GM21360 (cell line): ENCODE measurements around the gene PNPLA1.
"Not testable (repeated sequence)": the region's sequence is repeated elsewhere in the genome, so short reads cannot be mapped to it uniquely, and the experiment has no call there.

Source experiments
- ATAC-seq: cut with Tn5 transposase; IDR thresholded peaks from one replicate; pipeline ENCODE4 v1.9.1; 2021; ENCODE audit warnings: mild to moderate bottlenecking, moderate library complexity; ENCODE audit not compliant: unreplicated experiment

Gene PNPLA1

DNA sequence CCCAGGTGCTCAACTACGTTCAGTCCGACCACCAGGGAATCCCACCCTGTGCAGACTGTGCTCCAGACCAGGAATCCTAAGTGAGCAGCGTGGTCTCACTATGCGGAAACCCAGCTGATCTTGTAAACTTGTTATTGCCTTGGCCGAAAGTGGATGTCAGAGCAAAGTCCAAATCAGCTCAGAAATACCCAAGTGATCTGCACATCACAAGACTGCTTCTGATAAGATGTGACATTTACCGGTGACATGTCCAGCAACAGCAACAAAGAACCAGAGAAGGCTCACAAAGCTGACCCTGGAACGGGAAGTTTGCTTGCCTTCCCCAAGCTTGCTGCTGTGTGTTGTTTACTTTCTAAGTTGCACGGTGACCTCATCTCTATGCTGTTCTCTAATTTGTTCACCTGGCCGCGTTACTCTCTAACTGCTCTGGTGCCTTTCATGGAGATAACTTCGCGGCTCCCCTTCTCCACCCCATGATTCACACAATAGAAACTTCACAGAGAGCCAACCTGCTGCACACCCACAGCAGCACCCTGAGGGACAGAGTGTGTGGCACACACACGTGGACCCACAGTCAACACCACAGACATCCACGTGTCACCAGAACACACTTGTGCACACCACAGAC lies 65.1 kb downstream of the PNPLA1 start:
- ATAC-seq, result no peak

DNA sequence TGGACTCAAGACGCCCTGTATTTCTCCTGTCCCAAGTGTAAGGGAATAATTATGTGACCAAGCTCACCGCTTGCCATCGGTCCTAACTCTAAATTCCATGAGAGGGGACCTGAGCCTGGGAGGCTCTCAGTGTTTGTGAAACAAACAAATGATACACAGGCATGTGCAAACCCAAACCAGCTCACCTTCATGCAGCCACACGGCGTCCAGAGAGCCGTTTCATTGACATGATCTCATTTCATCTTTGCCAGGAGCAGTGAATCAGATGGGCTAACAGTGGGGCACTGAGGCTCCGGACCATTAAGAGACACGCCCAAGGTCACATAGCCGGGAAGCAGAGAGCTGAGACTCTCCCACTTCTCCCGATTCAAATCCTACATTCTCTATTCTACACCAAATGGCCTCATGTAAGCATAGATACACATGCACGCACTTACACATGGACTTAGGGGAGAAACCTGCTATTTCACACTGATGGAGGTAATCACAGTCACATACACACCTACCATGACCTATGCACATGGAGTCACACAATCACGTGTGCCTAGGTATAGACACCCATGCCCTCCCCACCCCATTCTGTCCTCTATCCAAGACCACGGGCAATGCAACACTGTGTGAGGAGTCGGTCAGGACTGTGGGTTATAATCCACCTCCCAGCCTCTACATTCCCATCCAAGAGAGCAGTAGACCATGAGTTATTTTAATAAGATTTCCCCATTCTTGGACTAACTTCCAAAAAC lies 65.8 kb downstream of the PNPLA1 start:
- no peak for ATAC-seq

DNA sequence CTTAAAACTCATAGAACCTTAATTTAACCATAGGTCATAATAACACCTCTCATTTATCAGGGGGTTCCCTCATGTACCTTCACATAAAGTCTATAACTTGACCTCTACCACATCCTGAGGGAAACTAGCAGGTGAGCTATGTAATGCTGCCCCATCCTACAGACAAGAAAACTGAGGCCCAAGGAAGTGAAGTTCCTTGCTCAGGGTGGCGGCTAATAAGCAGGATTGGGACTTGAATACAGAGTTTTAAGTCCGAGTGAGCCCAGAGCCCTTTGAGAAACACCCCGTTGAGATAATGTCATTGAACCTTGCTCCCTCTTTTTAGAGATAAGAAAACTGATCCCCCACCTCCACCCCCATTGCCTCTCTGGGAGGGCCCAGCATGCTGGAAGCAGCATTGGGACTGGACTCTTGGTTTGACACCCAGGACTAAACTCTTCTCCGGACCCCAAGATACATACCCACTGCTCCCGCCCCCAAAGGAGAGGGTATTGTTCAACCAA lies 66.4 kb downstream of the PNPLA1 start:
- no peak for ATAC-seq

DNA sequence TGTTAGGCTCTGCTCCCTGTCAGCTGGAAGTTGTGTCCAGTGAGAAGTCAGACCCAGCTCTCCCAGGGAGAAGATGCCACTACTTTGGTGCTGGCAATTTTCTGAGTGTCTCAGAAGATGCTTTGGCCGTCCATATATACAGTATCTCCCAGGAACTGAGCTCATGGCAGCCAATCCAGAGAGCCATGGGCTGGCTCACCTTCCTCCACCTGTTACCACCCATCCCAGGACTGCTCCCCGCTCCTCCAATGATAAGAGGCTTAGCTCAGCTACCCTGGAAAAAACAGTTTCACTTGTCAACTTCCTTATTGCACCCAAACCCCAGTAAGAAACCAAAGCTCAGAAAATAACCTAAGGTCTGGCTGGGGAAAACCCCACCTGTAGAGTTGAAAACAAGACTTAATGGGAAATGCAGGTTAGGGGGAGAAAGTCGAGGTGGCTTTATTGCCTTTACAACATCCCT lies 67.0 kb downstream of the PNPLA1 start, which contains the start of gene BNIP5:
BNIP5 (minus strand) TSS at position 110 of the 463 bp plus-strand sequence. CDS start 6,198 bp downstream, outside the sequence.
- ATAC-seq, result no peak

DNA sequence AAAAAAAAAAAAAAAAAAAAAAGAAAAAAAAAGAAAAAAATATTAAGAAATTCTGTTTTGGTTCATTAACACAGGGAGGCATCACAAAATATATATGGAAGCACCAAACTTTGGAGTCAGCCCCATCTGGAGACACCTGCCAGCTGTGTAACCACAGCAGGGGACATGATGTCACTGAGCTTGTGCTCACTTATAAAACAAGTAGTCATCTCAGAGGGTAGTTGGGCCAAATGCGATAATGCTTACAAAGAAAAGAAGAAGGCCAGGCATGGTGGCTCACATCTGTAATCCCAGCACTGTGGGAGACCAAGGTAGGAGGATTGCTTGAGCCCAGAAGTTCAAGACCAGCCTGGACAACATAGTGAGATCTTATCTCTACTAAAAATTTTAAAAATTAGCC lies 68.0 kb downstream of the PNPLA1 start:
- ATAC-seq, result no peak

DNA sequence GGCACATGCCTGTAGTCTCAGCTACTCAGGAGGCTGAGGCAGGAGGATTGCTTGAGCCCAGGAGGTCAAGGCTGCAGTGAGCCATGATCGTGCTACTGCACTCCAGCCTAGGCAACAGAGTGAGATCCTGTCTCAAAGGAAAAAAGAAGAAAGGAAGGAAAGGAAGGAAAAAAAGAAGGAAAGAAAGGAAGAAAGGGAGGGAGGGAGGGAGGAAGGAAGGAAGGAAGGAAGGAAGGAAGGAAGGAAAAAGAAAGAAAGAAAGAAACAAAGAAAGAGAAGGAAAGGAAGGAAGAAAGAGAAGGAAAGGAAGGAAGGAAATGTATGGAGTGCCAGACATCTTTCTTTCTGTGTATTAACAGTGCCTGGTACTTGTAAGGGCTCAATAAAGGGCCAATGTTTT lies 68.4 kb downstream of the PNPLA1 start:
- ATAC-seq, result not testable (repeated sequence)

DNA sequence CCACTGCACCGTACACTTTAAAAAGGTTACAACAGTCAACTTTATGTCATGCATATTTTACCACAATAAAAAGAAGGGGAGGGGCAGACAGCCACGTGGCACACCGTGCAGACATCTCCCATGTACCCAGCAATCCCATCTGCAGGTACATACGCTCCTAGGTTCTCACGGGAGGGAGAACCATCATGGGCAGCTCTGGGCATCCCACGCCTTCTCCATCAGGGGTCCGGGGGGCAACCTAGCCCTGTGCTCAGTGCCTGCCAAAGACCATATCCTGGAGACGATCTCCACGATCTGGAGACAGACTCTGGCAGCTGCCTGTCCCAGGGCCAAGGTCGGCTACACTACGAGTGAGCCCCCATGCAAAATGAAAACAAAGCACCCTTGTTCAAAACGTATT lies 69.3 kb downstream of the PNPLA1 start:
- no peak for ATAC-seq

DNA sequence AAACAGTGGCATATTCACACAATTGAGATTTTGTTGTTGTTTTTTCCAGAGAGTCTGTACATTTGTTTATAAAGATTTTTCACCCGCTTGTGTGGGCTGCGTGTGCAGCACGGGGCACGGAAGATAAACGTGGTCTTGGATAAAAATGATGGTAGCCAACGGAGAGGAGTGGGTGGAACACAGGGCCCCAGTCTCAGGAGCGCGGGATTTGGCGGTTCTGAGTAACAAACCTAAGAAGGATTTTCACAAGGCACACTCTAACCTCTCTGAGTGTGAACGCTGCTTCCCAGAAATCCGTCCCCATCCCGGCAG lies 70.4 kb downstream of the PNPLA1 start:
- ATAC-seq, result no peak

DNA sequence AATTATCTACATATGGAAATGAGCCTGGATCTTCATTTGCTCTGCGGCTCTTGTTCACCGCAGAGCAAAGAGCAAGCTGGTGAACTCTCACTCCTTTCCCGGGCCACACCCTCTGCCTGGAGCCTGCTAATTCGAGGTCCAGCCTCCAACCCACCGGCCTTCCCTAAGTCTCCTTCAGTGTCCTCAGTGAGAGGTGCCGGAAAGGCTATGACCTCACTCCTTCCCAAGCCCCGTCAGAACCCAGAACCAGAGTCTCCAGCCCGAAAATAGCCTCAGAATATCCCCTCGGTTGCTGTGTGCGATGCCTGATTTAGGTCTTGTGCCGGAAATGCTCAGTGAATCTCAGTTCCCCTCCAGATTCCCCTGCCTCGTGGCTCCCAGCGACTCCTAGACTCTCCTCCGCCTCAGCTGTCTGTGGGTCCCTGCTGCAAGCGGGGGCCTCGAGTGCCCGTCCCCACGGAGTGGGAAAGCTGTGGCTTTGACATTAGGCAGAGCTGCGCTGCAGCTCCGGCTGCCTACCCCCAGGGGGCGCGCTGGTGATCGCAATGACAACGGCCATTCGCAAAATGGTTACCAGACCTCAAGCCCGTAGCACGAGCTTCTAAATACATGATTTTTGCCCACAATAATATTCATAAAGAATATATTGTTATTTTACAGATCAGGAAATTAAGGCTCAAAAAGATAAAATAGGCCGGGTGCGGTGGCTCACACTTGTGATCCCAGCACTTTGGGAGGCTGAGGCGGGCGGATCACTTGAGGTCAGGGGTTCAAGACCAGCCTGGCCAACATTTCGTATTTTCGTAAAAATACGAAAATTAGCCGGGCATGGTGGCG lies 71.0 kb downstream of the PNPLA1 start:
- peak; percentile 48 for ATAC-seq

DNA sequence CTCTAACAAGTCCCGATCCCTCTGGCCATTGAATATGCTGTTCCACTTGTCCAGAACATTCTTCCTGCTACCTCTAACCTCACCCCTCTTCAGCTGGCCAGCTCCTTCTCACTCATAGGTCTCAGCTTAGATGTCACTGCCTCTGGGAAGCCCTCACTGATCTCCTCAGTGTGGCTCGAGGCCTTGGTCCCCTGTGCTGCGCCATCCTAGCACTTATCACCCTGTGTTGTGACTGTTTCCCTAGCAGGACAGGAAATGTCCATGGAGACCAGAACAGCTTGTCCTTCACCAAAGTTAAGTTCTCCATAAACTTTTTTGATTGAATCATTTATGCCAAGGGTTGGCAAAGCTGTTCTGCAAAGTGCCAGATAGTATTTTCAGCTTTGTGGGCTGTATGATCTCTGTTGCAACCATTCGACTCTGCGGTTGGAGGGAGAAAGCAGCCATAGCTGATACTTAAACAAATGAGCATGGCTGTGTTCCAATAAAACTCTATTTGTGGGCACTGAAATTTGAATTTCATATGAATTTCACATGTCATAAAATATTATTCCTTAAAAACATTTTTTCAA lies 73.3 kb downstream of the PNPLA1 start:
- no peak for ATAC-seq

DNA sequence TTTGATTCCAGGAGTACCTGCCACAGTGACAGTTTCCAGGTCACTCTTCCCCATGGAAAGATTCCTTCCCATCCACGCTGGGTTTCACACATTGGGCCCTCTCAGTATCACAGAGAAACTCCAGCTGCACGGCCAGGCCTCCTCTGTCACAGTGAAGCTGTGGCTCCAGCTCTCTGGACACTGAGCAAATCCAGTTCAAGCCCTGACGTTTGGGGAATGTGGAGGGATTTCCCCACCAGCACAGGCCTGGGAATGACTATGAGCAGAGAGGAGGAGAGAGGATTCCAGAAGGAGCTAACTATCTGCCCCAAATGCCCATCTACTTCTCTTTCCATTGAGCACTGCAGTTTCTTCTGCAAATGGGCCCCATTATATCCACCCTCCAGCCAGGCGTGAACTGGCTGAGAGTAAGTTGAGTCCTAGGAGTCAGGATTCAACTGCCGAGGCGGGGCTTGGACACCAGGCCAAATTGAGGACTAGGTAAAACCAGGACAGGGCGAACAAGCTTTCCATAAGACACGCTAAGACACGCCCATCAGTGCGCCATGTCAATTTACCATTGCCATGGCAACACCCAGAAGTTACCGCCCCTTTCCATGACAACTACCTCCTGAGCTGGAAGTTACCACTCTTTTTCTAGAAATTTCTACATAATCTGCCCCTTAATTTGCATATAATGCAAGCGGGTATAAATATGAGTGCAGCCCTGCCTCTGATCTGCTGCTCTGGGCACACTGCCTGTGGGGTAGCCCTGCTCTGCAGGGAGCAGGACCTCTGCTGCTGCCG lies 76.0 kb downstream of the PNPLA1 start:
- no peak for ATAC-seq

DNA sequence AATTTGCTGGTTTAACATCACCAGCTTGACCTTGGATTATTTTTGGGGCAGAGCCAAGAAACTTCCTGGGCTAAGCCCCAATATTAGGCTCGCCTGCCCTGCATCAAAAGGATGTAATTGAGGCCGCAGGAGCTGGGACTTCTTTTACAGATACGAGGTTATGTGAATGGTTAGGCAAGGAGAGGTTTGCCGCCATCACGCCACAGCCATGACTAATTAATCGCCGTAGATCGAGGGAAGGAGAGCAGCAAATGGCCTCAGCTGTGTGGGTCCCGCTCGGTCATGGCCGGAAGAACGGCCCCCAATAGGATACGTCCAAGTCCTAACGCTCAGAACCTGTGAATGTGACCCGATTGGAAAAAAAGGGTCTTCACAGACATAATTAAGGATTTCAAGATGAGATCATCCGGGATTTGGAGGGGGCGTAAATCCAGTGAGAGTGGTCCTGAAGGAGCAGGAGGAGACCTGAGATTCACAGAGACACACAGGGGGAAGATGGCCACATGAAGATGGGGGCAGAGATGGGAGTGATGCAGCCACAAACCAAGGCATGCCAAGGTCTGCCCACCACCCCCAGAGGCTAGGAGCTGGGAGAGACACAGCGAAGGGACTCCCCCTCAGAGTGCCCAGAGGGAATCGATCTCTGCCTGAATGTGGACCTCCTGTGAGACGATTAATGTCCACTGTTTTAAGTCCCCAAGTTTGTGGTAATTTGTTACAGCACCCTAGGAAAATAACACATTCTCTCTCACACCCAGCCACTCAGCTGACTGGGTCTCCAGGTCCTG lies 76.8 kb downstream of the PNPLA1 start:
- no peak for ATAC-seq

DNA sequence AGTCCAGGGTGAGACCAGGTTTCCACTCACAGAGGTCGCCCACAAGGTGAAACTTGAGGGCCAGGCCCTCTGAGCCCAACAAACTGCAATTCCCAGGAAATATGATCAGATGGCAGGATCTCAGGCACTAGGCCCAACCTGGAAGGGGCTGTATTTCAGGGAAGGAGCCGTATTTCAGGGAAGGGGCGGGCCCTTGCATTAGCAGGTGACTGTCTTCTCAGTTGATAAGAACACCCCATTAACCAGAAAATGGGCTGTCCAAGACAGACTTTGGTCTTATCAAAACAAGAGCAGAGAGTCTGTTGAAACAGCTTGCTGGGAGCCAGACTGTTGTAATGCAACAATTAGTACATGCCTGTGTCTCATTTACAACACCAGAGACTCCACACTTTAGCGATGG lies 77.8 kb downstream of the PNPLA1 start:
- ATAC-seq, result no peak

DNA sequence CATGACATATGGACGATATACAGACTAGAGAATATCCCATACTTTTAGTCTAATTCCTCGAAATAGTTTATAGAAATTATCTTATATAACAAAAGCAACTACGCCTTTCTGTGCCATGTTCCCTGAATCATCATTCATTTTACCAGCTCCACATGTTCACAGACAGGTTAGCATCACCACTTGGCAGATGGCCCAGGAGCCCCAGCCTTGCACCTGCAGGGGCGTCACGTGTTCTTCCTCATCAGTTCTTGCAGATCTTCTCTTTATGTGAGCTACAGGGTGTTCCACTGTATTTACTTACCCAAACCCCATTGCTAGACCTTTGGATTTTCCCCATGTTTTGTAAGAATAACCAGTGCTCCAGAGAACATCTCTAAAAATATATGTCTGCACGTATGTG lies 79.4 kb downstream of the PNPLA1 start:
- no peak for ATAC-seq

DNA sequence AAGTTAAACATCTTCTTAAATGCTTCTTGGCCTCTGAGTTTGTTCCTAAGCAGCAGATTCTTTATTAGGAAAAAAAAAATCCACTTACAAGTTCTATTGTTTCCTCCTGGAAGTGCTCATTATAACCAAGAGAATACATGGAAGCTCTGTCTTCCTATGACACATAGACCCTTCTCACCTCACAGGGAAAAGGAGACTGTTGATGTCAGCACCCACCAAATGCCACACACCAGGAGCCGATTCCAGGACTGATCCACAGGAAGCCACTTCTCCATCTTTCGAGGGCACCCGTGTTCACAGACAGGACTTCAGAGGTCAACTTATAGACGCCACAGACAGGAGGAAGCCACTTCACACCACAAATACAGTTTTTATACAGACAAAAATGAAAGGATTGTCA lies 80.2 kb downstream of the PNPLA1 start:
- no peak for ATAC-seq

DNA sequence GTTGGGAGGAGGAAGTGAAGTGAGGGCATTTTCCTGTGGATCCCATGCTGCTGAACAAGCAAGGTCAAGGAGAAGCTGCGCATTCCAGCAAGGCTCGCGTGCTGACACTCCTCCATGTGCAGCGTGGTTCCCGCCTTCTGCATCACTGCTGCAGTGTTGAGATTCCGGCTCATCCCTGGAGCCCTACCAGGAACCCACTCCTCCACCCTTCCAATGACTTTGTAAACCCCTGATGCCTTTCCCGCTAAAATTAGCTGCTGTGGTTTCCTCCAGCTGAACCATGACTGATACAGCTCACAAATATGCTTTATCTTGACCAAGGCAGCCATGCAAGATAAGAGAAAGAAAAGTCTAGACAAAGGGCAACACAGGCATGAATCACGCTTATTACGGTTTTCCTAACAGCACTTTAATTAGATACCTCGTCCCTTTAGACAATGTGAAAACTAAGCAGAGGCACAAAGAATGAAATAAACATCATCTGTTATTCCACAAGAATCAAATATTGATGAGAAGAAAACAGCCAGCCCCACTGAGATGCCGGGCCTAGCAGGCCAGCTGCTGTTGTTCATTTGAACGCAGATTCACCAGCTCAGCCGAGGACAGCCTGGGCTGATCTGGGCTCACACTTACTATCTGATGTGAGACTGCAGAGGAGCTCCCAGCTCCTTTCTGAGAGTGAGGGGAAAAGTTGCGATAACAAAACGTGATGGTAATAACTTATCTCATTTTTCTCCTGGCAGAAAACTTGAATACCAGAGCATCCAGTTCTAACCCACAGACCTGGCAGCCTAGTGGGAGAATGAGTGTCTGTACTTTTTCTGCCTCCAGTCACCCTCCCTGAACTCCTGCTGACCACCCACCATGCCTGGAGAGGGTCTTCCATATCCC lies 81.1 kb downstream of the PNPLA1 start:
- ATAC-seq, result no peak

DNA sequence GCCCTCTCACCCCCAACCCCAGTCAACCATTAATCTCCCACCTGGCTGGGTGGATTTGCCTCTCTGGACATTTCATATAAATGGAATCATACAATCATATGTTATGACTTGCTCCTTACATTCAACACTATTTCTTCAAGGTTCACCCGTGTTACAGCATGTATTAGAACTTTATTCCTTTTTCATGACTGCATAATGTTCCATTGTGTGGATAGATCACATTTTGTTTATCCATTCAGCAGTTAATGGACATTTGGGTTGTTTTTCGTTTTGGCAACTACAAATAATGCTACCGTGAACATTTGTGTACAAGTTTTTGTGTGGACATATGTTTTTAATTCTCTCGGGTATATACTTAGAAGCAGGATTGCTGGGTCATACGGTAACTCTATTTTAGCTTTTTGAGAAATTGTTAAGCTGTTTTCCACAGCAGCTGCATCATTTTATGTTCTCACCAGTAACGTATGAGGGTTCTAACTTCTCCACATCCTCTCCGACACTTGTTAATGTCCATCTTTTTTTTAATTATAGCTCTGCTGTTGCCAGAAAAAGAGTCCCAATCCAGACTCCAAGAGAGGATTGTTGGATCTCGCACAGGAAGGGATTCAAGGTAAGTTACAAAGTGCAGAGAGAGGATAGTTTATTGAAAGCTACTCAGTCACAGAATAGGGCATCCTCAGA lies 82.8 kb downstream of the PNPLA1 start:
- no peak for ATAC-seq

DNA sequence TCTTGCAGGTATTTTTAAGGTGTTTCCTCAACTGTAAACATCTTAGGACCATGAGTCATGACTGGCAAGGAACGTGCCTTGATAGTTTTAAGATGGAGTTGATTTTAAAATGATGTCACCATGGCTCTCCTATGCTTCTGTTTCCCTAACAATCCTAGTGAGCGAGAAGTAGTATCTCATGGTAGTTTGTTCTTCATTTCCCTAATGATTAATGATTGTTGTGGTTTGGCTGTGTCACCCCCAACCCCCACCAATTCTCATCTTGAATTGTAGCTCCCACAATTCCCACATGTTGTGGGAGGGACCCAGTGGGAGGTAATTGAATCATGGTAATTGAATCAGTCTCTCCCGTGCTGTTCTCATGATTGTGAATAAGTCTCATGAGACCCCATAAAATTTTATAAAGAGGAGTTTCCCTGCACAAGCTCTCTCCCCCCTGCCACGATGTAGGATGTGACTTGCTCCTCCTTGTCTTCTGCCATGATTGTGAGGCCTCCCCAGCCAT lies 83.6 kb downstream of the PNPLA1 start:
- ATAC-seq, result no peak
